ENCODE results near the gene SRRM1.

- no peak for TF ChIP-seq POLR2A (IDR thresholded peaks at IDR 0.05; ENCODE audit: low read depth)
- no peak for TF ChIP-seq CTCF (IDR thresholded peaks at IDR 0.05)
- no peak for TF ChIP-seq POLR2AphosphoS5 (IDR thresholded peaks at IDR 0.05)
Measured at GRCh38 chr1:24619376-24619775, 23.7 kb upstream of the SRRM1 start.

All from esophagus muscularis mucosa (tissue), 3 donors.